GM13977 (cell line): ENCODE results near the gene CCR4.
A peak's percentile ranks its signal among the peaks of the same experiment; 100 is the strongest.

ENCODE experiments used
- DNase-seq: peaks from one replicate; pipeline ENCODE4 v3.0.0; 2012; ENCODE audit warnings: low spot score
- in situ Hi-C: fragments of 300-500 bp; cut with MboI; formaldehyde crosslinking; loops from one replicate; pipeline ENCODE4 v1.12.0; 2022; ENCODE audit warnings: low sequenced_read_pairs, low pct_unique_long_range_greater_than_20kb, mixed read lengths, inconsistent platforms; ENCODE audit not compliant: unreplicated experiment
- TF ChIP-seq, protein P1 (sequence below): IDR thresholded peaks from 2 replicates; pipeline ENCODE4 v1.5.1; 2012; ENCODE audit warnings: mild to moderate bottlenecking, control low read depth; ENCODE audit not compliant: insufficient read depth; ENCODE audit errors: extremely low read depth, missing control alignments

CCR4 gene

GRCh38 chr3:33001889-33002288 lies 50.4 kb downstream of the CCR4 start:
- DNase-seq: peak; percentile 59
- in situ Hi-C loops: no loop called here
- TF ChIP-seq, protein P1, sequence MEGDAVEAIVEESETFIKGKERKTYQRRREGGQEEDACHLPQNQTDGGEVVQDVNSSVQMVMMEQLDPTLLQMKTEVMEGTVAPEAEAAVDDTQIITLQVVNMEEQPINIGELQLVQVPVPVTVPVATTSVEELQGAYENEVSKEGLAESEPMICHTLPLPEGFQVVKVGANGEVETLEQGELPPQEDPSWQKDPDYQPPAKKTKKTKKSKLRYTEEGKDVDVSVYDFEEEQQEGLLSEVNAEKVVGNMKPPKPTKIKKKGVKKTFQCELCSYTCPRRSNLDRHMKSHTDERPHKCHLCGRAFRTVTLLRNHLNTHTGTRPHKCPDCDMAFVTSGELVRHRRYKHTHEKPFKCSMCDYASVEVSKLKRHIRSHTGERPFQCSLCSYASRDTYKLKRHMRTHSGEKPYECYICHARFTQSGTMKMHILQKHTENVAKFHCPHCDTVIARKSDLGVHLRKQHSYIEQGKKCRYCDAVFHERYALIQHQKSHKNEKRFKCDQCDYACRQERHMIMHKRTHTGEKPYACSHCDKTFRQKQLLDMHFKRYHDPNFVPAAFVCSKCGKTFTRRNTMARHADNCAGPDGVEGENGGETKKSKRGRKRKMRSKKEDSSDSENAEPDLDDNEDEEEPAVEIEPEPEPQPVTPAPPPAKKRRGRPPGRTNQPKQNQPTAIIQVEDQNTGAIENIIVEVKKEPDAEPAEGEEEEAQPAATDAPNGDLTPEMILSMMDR: no peak

- in situ Hi-C loops: no loop called here
- TF ChIP-seq, protein P1: no peak
- no peak for DNase-seq
Observed at GRCh38 chr3:33003308-33003707, 51.9 kb downstream of the CCR4 start.

DNA sequence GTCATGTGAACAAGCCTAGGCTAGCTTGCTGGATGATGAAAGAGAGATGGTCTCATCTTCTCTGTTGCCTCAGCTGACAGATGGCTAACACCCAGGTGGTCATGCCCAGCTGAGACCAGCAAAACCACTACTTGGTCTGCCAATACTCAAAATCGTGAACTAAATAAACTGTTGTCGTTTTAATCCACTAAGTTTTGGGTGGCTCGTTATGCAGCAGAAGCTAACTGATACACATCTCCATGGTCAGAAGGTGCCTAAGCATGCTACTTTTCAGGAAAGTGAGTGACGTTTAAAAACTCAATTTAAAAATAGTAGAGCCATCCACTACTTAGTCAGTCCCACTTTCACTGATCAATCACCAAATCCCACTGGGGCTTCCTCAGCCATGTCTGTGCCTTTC lies 52.8 kb downstream of the CCR4 start:
- in situ Hi-C loops: no loop called here
- TF ChIP-seq, protein P1: no peak
- DNase-seq: no peak

DNA sequence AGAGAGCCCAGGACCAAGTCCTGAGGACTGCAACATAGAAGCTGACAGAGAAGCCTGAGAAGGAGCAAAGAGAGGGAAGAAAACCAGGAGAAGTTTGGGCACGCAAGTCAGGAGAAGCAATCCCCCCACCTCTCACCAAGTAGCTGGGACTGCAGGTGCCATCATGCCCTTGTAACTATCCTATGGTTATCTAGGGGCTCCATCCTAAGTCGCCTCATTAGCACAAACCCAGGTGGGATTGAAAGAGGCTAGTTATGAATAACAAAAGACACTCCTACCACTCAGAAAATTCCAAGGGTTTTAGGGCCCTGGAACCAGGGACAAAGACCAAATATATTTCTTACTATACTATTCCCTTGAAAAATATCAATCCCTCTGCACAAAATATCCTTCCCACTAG lies 53.5 kb downstream of the CCR4 start:
- no peak for DNase-seq
- TF ChIP-seq, protein P1: no peak
- in situ Hi-C loops: no loop called here
